RPMI7951 (cell line): ENCODE data around the gene EXOC4. TPM values are rescaled to one million over a fixed set of nuclear protein-coding genes. Genes with fewer than 3 reads are reported as not detected.
A peak's percentile ranks its signal among the peaks of the same experiment; 100 is the strongest.

Source experiments
- DNase-seq: peaks from one replicate; pipeline ENCODE4 v3.0.0-alpha.2; 2012; ENCODE audit warnings: low read depth
- total RNA-seq: library from RNA; depleted of rRNA; stranded (reverse); fragments of >200 nt; shearing (Covaris generic); gene quantifications from 2 replicates; pipeline ENCODE4 v1.2.3, GENCODE V29; 2014

Gene EXOC4
- total RNA-seq, 1 experiment from 2014 or later: 85.2 TPM

- DNase-seq: no peak
Observed at GRCh38 chr7:133536450-133536849, 283.6 kb downstream of the EXOC4 start.

GRCh38 chr7:133539016-133539415 lies 286.1 kb downstream of the EXOC4 start:
- no peak for DNase-seq

DNA sequence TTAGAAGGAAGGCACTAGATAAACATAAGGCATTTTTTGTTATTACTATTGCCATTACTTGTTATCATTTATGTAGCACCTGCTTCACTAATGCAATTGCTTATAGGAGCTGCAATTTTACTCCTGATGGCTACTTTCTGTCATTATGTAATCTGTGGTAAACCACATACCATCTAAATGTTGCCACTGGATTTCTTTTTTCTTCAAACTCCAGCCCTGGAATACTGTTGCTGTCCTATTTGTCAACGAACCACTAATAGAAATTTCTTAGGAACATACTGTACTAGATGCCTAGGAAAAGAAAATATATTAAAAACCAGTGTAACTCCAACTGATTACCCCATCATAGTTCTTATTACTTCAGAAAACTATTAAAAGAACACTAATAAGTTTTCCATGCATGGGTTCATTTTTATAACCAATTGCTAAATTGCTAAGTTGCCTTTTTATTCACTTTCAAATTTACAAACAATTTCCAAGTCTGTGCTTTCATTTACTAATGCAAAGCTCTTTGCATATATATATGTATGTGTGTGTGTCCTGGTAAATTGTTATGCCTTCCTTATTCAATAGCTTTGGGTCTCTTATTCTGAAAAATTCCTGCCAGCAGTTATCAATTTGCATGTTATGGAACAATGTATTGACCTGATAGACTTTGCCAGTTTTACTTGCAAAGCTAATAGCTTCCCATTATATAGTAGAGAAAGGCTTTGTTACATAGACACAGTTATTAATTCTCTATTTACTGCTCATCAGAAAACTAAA lies 287.4 kb downstream of the EXOC4 start:
- no peak for DNase-seq

DNA sequence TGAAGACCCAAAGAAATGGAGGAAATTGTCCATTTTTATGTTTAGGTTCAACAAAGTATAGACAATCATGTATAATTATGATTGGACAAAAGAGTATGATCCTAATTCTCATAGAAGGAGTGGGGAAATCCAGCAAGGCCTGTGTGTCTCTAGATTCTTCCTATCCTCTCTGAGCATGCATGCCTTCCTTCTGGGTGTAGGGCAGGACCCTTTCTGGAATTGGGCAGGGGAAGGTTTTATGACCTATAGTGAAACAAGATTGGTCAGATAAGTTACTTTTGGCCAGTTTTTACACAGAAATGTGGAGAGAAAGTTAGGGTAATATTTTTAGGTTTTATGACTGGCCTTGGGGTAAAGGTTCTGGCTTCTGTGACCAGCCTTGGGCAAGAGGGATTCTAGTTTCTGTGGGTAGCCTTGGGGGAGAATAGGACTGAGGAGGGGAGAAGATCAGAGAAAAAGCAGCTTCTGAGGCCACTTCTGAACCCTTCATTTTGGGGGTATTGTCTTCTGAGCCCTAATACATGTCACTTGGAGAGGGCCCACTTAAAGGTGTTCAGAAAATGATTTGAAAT lies 289.4 kb downstream of the EXOC4 start:
- no peak for DNase-seq

GRCh38 chr7:133543657-133544056 lies 290.8 kb downstream of the EXOC4 start:
- DNase-seq: no peak

- DNase-seq: peak; percentile 33
Observed at GRCh38 chr7:133545618-133546017, 292.7 kb downstream of the EXOC4 start.

- peak; percentile 14 for DNase-seq
Observed at GRCh38 chr7:133547981-133548380, 295.1 kb downstream of the EXOC4 start.

- DNase-seq: no peak
Observed at GRCh38 chr7:133549633-133550032, 296.8 kb downstream of the EXOC4 start.

- DNase-seq: no peak
Observed at GRCh38 chr7:133550145-133550544, 297.3 kb downstream of the EXOC4 start.

- DNase-seq: no peak
Observed at GRCh38 chr7:133550811-133551210, 297.9 kb downstream of the EXOC4 start.

DNA sequence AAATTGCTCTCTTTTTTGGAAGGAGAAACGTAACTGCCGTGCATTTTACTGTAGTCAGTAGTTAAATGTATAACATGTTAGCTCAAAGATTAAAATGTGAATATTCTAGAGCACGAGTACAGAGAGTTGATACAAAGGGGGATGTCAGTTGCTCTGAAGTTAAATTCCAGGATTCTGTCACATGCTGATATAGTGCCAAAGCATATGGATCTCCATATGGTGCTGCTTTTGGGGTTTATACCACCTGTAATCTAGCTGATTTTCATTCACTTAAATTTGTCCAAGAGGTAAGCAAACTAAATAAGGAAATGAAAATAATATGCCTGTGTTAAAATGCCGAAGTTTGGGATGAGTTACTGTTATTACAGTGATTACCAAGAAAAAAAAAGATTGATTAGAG lies 298.6 kb downstream of the EXOC4 start:
- DNase-seq: no peak

- no peak for DNase-seq
Observed at GRCh38 chr7:133552079-133552478, 299.2 kb downstream of the EXOC4 start.

DNA sequence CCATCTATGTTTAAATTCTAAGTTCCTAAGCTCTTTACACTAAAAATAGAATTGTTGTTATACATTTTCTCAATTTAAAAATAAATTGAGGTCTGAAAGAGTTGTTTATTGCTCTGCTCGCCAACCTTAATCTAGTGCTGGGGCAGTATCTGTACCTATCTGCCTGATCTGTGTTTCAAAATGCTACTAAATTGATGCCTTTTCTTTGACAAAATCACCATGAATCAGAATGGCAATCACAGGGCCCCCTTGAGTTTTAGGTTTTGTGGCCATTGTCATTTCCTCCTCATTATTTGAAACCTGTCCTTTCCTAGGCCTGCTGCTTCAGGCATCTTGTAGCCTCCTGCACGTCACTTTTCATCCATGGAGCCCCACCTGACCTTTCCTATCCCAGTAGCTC lies 301.5 kb downstream of the EXOC4 start:
- no peak for DNase-seq

GRCh38 chr7:133556048-133556447 lies 303.2 kb downstream of the EXOC4 start:
- DNase-seq: no peak

GRCh38 chr7:133556553-133556952 lies 303.7 kb downstream of the EXOC4 start:
- DNase-seq: no peak

DNA sequence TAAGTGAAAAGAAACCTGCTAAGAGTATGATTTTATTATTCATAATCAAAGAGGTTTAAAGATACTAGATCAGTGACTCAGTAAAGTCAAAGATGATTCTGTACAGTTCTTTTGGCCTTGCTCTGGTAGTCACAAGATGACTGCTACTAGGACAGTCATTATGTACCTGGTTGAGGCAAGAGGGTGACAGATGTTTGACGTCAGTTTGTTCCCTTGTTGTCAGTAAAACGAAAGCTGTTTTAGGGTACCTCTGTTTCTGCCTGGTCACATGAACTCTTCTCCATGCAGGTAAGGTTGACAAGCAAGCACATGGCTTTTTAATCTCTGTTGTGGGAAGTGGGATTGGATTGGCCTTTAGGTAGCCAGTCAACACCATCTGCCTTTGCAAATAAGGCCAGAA lies 308.0 kb downstream of the EXOC4 start:
- DNase-seq: no peak

DNA sequence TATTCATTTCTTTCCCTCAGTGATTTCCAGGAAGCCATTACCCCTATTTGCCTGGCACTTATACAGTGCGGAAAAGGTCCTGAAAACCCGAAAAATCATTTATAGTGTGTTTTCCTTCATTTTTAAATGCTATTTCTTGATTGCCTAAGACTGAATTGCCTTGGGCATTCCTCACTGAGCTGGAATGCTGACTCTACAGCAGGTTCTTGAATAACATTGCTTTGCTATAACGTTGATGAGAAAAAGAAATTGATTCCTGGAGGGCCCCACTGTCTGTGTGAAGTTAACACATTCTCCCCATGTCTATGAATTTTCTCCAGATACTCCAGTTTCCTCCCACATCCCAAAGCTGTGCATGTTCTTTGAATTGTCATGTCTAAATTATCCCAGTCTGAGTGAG lies 308.5 kb downstream of the EXOC4 start:
- no peak for DNase-seq

DNA sequence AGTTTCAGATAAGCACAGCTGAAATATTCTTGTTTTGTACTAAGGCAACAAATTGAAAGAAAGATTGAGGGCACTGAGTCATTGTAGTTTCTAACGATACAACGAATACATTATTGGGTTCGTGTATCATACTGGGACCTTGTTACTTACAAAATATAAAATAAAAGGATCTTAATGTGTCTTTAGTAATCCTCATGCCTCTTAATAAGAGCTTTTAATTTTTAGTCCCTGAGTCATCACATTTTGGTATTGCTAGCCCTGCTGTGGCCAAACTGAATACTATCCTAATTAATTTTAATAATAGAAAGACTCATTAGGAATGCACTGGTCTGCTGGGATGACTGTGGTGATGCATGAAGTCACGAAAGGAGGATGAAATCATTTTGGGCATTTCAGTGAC lies 309.7 kb downstream of the EXOC4 start:
- DNase-seq: no peak

GRCh38 chr7:133563251-133563650 lies 310.4 kb downstream of the EXOC4 start:
- no peak for DNase-seq

DNA sequence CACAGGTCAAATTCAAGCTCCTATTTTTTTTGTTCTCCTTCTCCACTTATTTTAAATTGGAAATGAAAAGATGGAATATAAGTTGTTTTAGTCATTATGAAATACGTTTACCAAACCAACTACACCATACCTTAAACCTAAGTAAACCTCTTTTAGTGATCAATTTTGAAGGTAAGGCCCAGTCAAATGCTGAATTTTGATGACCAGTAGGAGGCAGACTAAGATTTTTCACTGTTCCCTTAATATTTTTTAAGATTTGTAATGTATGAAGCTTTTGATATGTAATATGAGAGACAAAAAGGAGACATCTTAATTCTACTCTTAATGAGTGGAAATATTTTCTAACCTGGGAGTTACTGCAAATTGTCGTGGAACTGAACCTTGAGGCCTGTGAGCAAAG lies 311.6 kb downstream of the EXOC4 start:
- DNase-seq: no peak

GRCh38 chr7:133568544-133568943 lies 315.7 kb downstream of the EXOC4 start:
- no peak for DNase-seq

GRCh38 chr7:133570321-133570720 lies 317.4 kb downstream of the EXOC4 start:
- no peak for DNase-seq

DNA sequence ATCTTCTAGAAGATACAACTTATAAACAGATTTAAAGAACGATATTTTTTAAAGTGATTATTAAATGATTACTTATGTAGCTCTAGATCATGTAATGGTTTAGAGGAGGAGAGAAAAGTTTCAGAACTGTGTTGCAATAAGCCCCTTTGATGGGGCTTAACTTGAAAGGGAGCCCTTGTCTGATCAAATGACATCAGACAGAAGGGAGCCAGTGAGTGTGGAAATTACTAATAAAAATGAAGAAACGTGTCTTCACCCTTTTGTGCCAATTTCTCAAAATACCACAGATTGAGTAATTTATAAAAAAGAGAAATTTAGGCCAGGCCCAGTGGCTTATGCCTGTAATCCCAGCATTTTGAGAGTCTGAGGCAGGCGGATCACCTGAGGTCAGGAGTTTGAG lies 318.2 kb downstream of the EXOC4 start:
- no peak for DNase-seq

DNA sequence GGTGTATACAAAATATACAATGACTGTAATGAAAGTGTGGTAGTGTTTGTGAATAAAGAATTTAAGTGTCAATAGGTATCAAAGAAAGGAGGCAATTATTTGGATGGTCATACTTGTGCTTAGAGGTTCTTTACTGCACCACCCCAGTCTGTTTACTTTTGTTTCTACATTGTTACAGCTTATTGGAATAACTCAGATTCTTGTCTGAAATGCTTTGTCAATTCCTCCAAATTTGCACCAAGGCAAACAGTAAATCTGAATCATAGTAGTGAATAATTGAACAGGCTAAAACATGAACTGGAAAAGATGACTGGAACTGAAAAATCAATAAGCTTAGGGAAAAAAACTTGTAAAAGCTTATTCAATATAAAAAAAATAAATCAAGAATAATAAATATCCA lies 319.2 kb downstream of the EXOC4 start:
- DNase-seq: no peak
